ENCODE data around the gene LRRC42. TPM values are rescaled to one million over a fixed set of nuclear protein-coding genes. Genes with fewer than 3 reads are reported as not detected.

Gene LRRC42
- total RNA-seq, 3 donors from 2014 or later = 11.2 to 20.0 (median 17.7) TPM

DNA sequence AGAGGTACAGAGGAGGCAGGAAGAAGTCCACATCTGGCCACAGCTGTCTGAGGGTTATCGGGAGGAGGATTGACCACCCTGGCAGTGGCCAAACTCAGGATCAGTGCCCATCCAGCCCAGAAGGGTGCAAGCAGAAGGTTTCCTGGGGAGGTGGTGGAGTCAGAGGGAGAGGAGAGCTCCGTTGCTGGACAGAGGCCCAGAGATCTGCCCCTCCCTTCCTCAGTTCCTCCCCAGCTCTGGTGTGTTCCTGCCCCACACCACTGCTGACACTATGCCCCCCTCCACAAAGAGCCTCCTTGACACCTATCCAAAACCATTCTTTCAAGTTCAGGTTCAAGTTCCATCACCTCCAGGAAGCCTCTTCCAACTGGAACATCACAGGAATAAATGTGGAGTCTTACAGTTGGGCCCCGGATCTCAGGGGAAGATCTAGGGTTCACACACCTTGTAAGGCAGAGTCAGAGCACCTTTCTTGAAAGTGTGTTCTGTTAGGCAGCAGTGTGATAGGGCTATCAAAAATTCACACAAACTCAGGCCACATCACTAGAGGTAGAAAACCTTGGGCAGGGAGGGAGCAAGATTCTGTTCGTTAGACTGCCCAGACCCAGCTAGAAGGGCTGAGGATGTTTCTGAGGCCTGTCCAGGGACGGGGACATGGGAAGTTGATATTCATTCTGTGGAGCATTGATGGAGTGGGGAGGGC lies 64.4 kb downstream of the LRRC42 start:
- intact Hi-C loops (cut with DNase I; ENCODE audit: low total_unique reads) = no loop called here
- Histone ChIP-seq H3K27me3 (no peaks in the 10 kb centered on the region), H3K27ac (no peak overlapping the region), H3K4me3 (no peak overlapping the region), H3K4me1 (no peaks in the 10 kb centered on the region), H3K9me3 (no peaks in the 10 kb centered on the region), H3K36me3 (no peaks in the 10 kb centered on the region)
- no peak for TF ChIP-seq POLR2AphosphoS5 (IDR thresholded peaks at IDR 0.05)
- no peak for DNase-seq (ENCODE audit: low spot score in 2 of 2)

DNA sequence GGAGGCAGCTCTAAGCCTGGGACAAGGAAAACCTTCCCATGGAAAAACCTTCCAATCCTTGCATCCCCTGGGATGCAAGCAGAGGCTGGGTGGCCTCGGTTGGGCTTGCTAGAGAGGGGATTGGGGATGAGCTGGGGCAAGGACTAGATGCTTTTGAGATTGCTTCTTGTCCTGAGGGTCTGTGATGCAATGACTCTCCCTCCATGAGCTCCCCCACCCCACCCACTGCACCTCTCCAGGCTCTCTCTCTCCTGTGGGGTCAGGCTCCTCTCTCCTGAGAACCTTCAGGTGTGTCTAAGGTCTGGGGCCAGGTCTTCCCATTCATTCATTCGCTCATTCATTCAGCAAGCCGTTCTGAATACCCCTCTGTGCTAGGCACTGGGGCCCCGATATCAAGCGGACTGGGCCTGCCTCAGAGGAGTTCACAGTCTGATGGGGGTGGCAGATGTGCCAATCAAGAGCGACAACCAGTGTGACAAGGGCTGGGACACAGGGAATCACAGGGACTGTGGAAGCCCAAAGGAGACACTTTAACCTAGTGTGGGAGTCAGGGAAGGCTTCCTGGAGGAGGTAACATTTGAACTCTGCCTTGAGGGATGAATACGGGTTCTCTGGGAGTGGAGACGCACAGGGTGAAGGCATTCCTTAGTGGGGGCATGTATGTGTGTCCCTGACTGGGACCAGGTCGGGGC lies 65.3 kb downstream of the LRRC42 start:
- Histone ChIP-seq H3K27me3 (no peaks in the 10 kb centered on the region), H3K4me1 (no peaks in the 10 kb centered on the region), H3K4me3 (no peak overlapping the region), H3K9me3 (no peaks in the 10 kb centered on the region), H3K27ac (no peak overlapping the region), H3K36me3 (no peaks in the 10 kb centered on the region)
- TF ChIP-seq POLR2A (IDR thresholded peaks at IDR 0.05) (no peak), POLR2AphosphoS5 (IDR thresholded peaks at IDR 0.05) (no peak)
- TF ChIP-seq, protein P1, sequence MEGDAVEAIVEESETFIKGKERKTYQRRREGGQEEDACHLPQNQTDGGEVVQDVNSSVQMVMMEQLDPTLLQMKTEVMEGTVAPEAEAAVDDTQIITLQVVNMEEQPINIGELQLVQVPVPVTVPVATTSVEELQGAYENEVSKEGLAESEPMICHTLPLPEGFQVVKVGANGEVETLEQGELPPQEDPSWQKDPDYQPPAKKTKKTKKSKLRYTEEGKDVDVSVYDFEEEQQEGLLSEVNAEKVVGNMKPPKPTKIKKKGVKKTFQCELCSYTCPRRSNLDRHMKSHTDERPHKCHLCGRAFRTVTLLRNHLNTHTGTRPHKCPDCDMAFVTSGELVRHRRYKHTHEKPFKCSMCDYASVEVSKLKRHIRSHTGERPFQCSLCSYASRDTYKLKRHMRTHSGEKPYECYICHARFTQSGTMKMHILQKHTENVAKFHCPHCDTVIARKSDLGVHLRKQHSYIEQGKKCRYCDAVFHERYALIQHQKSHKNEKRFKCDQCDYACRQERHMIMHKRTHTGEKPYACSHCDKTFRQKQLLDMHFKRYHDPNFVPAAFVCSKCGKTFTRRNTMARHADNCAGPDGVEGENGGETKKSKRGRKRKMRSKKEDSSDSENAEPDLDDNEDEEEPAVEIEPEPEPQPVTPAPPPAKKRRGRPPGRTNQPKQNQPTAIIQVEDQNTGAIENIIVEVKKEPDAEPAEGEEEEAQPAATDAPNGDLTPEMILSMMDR (IDR thresholded peaks at IDR 0.05) = no peak
- intact Hi-C loops (cut with DNase I; ENCODE audit: low total_unique reads) = no loop called here
- DNase-seq (ENCODE audit: low spot score in 2 of 2) = no peak

DNA sequence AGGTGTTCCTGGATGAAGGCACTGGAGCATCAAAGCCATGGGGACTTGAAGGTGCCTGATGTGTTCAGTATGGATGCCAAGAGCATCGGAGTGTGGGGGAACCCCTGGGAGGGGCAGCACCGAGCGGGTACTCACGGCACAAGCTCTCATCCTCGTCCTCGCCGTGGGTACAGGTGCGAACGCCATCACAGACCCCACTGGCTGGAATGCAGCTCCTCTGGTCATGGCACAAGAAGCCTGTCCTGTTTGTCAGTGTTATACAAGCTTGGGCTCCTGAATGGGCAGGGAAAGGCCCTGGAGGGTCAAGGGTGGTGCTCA lies 65.8 kb downstream of the LRRC42 start:
- no peak for DNase-seq (ENCODE audit: low spot score in 2 of 2)
- Histone ChIP-seq H3K4me1 (no peaks in the 10 kb centered on the region), H3K36me3 (no peaks in the 10 kb centered on the region), H3K27me3 (no peaks in the 10 kb centered on the region), H3K27ac (no peak overlapping the region), H3K9me3 (no peaks in the 10 kb centered on the region), H3K4me3 (no peak overlapping the region)
- TF ChIP-seq POLR2A (IDR thresholded peaks at IDR 0.05) (no peak), POLR2AphosphoS5 (IDR thresholded peaks at IDR 0.05) (no peak)
- TF ChIP-seq, protein P1 (IDR thresholded peaks at IDR 0.05) = no peak
- intact Hi-C loops (cut with DNase I; ENCODE audit: low total_unique reads) = no loop called here

DNA sequence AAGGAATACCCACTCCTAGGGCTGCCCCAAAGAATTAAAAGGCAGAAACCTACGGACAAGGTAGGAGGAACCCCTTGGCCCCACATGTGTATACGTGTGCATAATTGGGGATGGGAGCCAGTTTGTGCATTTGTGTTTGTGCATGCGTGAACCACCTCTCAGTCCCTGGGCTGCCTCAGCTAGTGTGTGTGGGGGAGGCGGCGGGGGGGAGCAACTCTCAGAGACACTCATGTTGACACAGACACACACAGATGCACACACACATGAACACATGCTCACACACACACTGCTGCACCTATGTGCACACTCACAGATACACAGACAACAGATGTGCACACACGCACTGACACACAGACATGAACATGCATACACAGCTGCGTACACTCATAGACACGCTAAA lies 66.7 kb downstream of the LRRC42 start:
- TF ChIP-seq POLR2AphosphoS5 (IDR thresholded peaks at IDR 0.05) = no peak
- TF ChIP-seq, protein P1 (IDR thresholded peaks at IDR 0.05) = no peak
- no peak for TF ChIP-seq POLR2A (IDR thresholded peaks at IDR 0.05)
- intact Hi-C loops (cut with DNase I; ENCODE audit: low total_unique reads) = no loop called here

DNA sequence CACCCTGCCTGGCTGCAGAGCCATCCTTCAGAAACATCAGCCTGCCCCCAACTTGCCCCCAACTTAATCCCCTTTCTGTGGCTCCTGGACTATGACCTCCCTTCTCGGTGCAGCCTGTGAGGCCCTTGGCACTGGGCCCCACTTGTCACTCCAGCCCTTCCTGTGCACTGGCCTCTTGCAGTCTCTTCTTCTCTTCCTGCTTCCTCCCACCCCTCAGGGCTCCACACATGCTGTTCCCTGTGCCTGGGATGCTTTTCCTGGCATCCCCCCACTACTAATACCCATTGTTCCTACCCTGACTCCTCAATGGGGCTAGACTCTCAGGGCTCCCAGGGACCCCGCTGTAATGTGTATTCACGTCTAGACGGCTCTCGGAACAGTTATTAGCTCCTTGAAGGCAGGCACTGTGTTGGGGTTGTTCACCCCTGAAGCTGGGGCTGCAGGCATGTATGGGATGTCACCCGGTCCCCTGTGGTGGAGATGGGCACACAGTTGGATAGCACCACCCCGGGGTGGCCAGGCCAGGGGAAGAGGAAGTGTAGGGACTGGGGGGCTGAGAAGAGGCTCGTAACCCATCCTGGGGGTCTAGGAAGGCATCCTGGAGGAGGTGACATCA lies 67.4 kb downstream of the LRRC42 start:
- no peak for DNase-seq (ENCODE audit: low spot score in 2 of 2)
- H3K4me1 ChIP-seq = no peaks in the 10 kb centered on the region
- H3K36me3 ChIP-seq = no peaks in the 10 kb centered on the region
- TF ChIP-seq, protein P1 (IDR thresholded peaks at IDR 0.05) = no peak
- TF ChIP-seq POLR2A (IDR thresholded peaks at IDR 0.05) = no peak
- TF ChIP-seq POLR2AphosphoS5 (IDR thresholded peaks at IDR 0.05) = no peak
- no peaks in the 10 kb centered on the region for H3K9me3 ChIP-seq
- intact Hi-C loops (cut with DNase I; ENCODE audit: low total_unique reads) = no loop called here
- no peak overlapping the region for H3K4me3 ChIP-seq
- no peaks in the 10 kb centered on the region for H3K27me3 ChIP-seq
- no peak overlapping the region for H3K27ac ChIP-seq

More for the DNA sequence above, 66.7 kb downstream of the LRRC42 start:
- DNase-seq (ENCODE audit: low spot score in 2 of 2) = no peak
- Histone ChIP-seq H3K27ac (no peak overlapping the region), H3K4me3 (no peak overlapping the region), H3K27me3 (no peaks in the 10 kb centered on the region), H3K36me3 (no peaks in the 10 kb centered on the region), H3K4me1 (no peaks in the 10 kb centered on the region), H3K9me3 (no peaks in the 10 kb centered on the region)

Measured in breast epithelium (tissue), 4 donors.